ES-I3 (cell line): ENCODE results near the gene IBA57.
"Not testable (repeated sequence)": the region's sequence is repeated elsewhere in the genome, so short reads cannot be mapped to it uniquely, and the experiment has no call there.

ENCODE experiments used
- H3K36me3 ChIP-seq: 2 replicates; pipeline ENCODE4 v1.6.1; 2013; ENCODE audit warnings: mild to moderate bottlenecking, low read length, control low read depth, moderate library complexity; ENCODE audit not compliant: insufficient read depth
- H3K4me1 ChIP-seq: 2 replicates; pipeline ENCODE4 v1.6.1; 2013; ENCODE audit warnings: mild to moderate bottlenecking, control low read depth, low read length; ENCODE audit not compliant: insufficient read depth
- H3K9ac ChIP-seq: 2 replicates; pipeline ENCODE4 v1.6.1; 2013; ENCODE audit warnings: low read depth, mild to moderate bottlenecking, low read length, moderate library complexity
- H3K9me3 ChIP-seq: 2 replicates; pipeline ENCODE4 v1.6.1; 2013; ENCODE audit warnings: mild to moderate bottlenecking, low read length, moderate library complexity; ENCODE audit not compliant: control insufficient read depth, insufficient read depth

Gene IBA57

GRCh38 chr1:228219245-228219961, 53.8 kb downstream of the IBA57 start:
- Histone ChIP-seq H3K4me1 (no peaks in the 10 kb centered on the region), H3K36me3 (peaks cover 3% of the 10 kb centered on the region), H3K9me3 (no peaks in the 10 kb centered on the region), H3K9ac (no peak overlapping the region)

- peaks cover 5% of the 10 kb centered on the region; the same call in 1 of the 2 replicates for H3K36me3 ChIP-seq
- H3K9ac ChIP-seq = no peak overlapping the region
- no peaks in the 10 kb centered on the region for H3K4me1 ChIP-seq
- H3K9me3 ChIP-seq = no peaks in the 10 kb centered on the region
These were observed 54.6 kb downstream of the IBA57 start for GRCh38 chr1:228219962-228220780.

- H3K9ac ChIP-seq, H3K36me3 ChIP-seq, H3K9me3 ChIP-seq, H3K4me1 ChIP-seq: not testable (repeated sequence)
These were observed 55.5 kb downstream of the IBA57 start for GRCh38 chr1:228221097-228221496.

GRCh38 chr1:228222548-228222947, 56.9 kb downstream of the IBA57 start:
- Histone ChIP-seq H3K9ac (no peak overlapping the region), H3K4me1 (no peaks in the 10 kb centered on the region), H3K36me3 (peaks cover 7% of the 10 kb centered on the region; the same call in 1 of the 2 replicates), H3K9me3 (no peaks in the 10 kb centered on the region)

GRCh38 chr1:228224198-228225164, 58.9 kb downstream of the IBA57 start:
- no peak overlapping the region for H3K9ac ChIP-seq
- no peaks in the 10 kb centered on the region for H3K4me1 ChIP-seq
- H3K36me3 ChIP-seq = peaks cover 4% of the 10 kb centered on the region; the same call in 1 of the 2 replicates
- no peaks in the 10 kb centered on the region for H3K9me3 ChIP-seq

- Histone ChIP-seq H3K9ac (no peak overlapping the region), H3K36me3 (peaks cover 4% of the 10 kb centered on the region; the same call in 1 of the 2 replicates), H3K9me3 (no peaks in the 10 kb centered on the region), H3K4me1 (no peaks in the 10 kb centered on the region)
These were observed 59.6 kb downstream of the IBA57 start for GRCh38 chr1:228225165-228225710.

- Histone ChIP-seq H3K4me1 (no peaks in the 10 kb centered on the region), H3K36me3 (peaks cover 4% of the 10 kb centered on the region; the same call in 1 of the 2 replicates), H3K9ac (no peak overlapping the region), H3K9me3 (no peaks in the 10 kb centered on the region)
These were observed 60.1 kb downstream of the IBA57 start for GRCh38 chr1:228225740-228226139.

GRCh38 chr1:228226141-228226874, 60.7 kb downstream of the IBA57 start:
- Histone ChIP-seq H3K36me3 (peaks cover 4% of the 10 kb centered on the region; the same call in 1 of the 2 replicates), H3K9ac (no peak overlapping the region)

GRCh38 chr1:228226956-228227791, 61.6 kb downstream of the IBA57 start:
- no peaks in the 10 kb centered on the region for H3K4me1 ChIP-seq
- no peak overlapping the region for H3K9ac ChIP-seq
- H3K36me3 ChIP-seq = peaks cover 4% of the 10 kb centered on the region; the same call in 1 of the 2 replicates
- H3K9me3 ChIP-seq = no peaks in the 10 kb centered on the region

More at GRCh38 chr1:228226141-228226874, 60.7 kb downstream of the IBA57 start:
- Histone ChIP-seq H3K9me3 (no peaks in the 10 kb centered on the region), H3K4me1 (no peaks in the 10 kb centered on the region)

GRCh38 chr1:228228147-228228546, 62.5 kb downstream of the IBA57 start:
- not testable (repeated sequence) for H3K4me1 ChIP-seq, H3K36me3 ChIP-seq, H3K9me3 ChIP-seq, H3K9ac ChIP-seq

GRCh38 chr1:228228601-228229074, 63.0 kb downstream of the IBA57 start:
- Histone ChIP-seq H3K9ac (no peak overlapping the region), H3K4me1 (no peaks in the 10 kb centered on the region), H3K36me3 (peaks cover 4% of the 10 kb centered on the region; the same call in 1 of the 2 replicates), H3K9me3 (no peaks in the 10 kb centered on the region)

- H3K9me3 ChIP-seq = no peaks in the 10 kb centered on the region; the same call in 1 of the 2 replicates
- H3K4me1 ChIP-seq = no peaks in the 10 kb centered on the region
- H3K9ac ChIP-seq = no peak overlapping the region
- no peaks in the 10 kb centered on the region; the same call in none of the 2 replicates for H3K36me3 ChIP-seq
These were observed 65.6 kb downstream of the IBA57 start for GRCh38 chr1:228231189-228231588.
